Adrenal gland (tissue), 12 donors: Measurements from ENCODE around the gene IKBKG. TPM values are rescaled to one million over a fixed set of nuclear protein-coding genes. Genes with fewer than 3 reads are reported as not detected.
A peak's percentile ranks its signal among the peaks of the same experiment; 100 is the strongest.

Experiments
- DNase-seq, 7 donors: peaks; one replicate each; pipeline ENCODE4 v3.0.0-alpha.2; 2019 to 2020
- H3K27ac ChIP-seq, 5 donors: fragments of 200-600 bp; sonication (generic) in 4 of 5; 1 replicate in 3 of 5; 2 replicates in 2 of 5; pipeline versions ENCODE4 v1.5.1 to v1.8.0; 2016 to 2020; ENCODE audit warnings: mild to moderate bottlenecking in 1 of 5
- H3K27me3 ChIP-seq: fragments of 200-600 bp; 2 replicates; pipeline ENCODE4 v1.8.0; 2021
- H3K36me3 ChIP-seq, 2 donors: fragments of 200-600 bp; replicated peaks in 1 of 2; 1 replicate in 1 of 2; 2 replicates in 1 of 2; pipeline versions ENCODE4 v1.5.1 to v1.8.0; 2018 to 2022
- H3K4me1 ChIP-seq, 2 donors: fragments of 200-600 bp; replicated peaks in 1 of 2; 1 replicate in 1 of 2; 2 replicates in 1 of 2; pipeline versions ENCODE4 v1.5.1 to v1.8.0; 2018 to 2021
- H3K4me3 ChIP-seq, 4 donors: fragments of 200-600 bp; sonication (generic) in 3 of 4; one replicate each; pipeline ENCODE4 v1.5.1; 2016 to 2018
- H3K9me3 ChIP-seq, 3 donors: fragments of 200-600 bp; sonication (generic) in 1 of 3; replicated peaks in 1 of 3; 1 replicate in 2 of 3; 2 replicates in 1 of 3; pipeline versions ENCODE4 v1.5.1 to v1.8.0; 2016 to 2021
- CTCF ChIP-seq, 6 experiments: fragments of 450-650 bp in 4 of 6; fragments of 200-600 bp in 2 of 6; sonication (generic) in 1 of 6; IDR thresholded peaks; 1 replicate in 5 of 6; 2 replicates in 1 of 6; pipeline versions ENCODE4 v1.5.1 to v1.8.0; 2016 to 2021; ENCODE audit warnings: antibody characterized with exemption in 6 of 6, mild to moderate bottlenecking in 2 of 6, moderate library complexity in 1 of 6
- POLR2A ChIP-seq, 2 donors: fragments of 450-650 bp; IDR thresholded peaks; one replicate each; pipeline ENCODE4 v1.6.1; 2017; ENCODE audit warnings: antibody characterized with exemption in 2 of 2, mild to moderate bottlenecking in 2 of 2, moderate library complexity in 1 of 2
- WGBS, 4 donors: extraction: QIAGEN DNeasy Blood & Tissue Kit in 2 of 4; methylation state at CpG; one replicate each; pipeline versions ENCODE4 v1.1.5 to v1.1.7; 2013 to 2017; 5-methylcytosine and 5-hydroxymethylcytosine counted together
- intact Hi-C, 2 donors: fragments of 100-400 bp; cut with DNase I; formaldehyde crosslinking; loops; one replicate each; pipeline versions ENCODE4 v1.14.1 to v1.15.0; 2022 to 2023
- polyA plus RNA-seq, 3 donors: library from polyadenylated mRNA; stranded (reverse); fragments of 200-250 nt in 2 of 3; fragments of 350-450 nt in 1 of 3; fragmentation: Illumina TruSeq in 1 of 3; extraction: RNeasy Lipid Tissue Mini Kit (QIAGEN cat#74804) in 1 of 3; gene quantifications; one replicate each; pipeline ENCODE4 v1.2.3, GENCODE V29; 2013 to 2014
- total RNA-seq, 9 donors: library from RNA; depleted of rRNA in 4 of 9; stranded (reverse); fragments of >200 nt in 4 of 9; fragments of 120-200 nt in 1 of 9; fragmentation: NEBNext Ultra II Directional in 1 of 9; extraction: Animal tissue kit (Norgen Biotek cat#: 25700) in 1 of 9; gene quantifications; one replicate each; pipeline versions ENCODE4 v1.1.0 to v1.2.4, GENCODE V29; 2013 to 2023
- donor health status: healthy with polysubstance abuse.
- donor health status: Bipolar disorder and iron deficiency.
- donor health status: DM: yes; HTN: yes; CAD: no.
- donor health status: DM: no; HTN: no; CAD: no.
- donor health status: DM: no; HTN: no; CAD: no.
- donor health status: DM: yes; HTN: yes; CAD: no.

Gene IKBKG
- total and polyA plus RNA-seq, 12 donors, result 9.6 to 47.5 (median 31.1) TPM

GRCh38 chrX:154515090-154515965 is 32.1 kb upstream of the IKBKG start:
- H3K36me3 ChIP-seq, result no peaks in the 10 kb centered on the region
- TF ChIP-seq POLR2A (IDR thresholded peaks at IDR 0.05), result no peak
- no peak for TF ChIP-seq CTCF (IDR thresholded peaks at IDR 0.05)
- intact Hi-C loops, result no loop called here
- peak overlapping the region in 4 of 5 donors; percentile 51 to 94 (median 88) for H3K27ac ChIP-seq
- DNase-seq, result peak in 6 of 7 donors; percentile 33 to 72 (median 52)
- H3K4me3 ChIP-seq, result peak overlapping the region; percentile 29 to 62 (median 46)
- no peaks in the 10 kb centered on the region for H3K9me3 ChIP-seq
- no peaks in the 10 kb centered on the region for H3K27me3 ChIP-seq
- peaks cover 16 to 22% of the 10 kb centered on the region in 2 donors for H3K4me1 ChIP-seq
- 21 to 59% (median 52%) methylated on average over 10 to 34 of the region's 34 CpGs for WGBS, 4 donors

GRCh38 chrX:154515966-154516655 is 31.3 kb upstream of the IKBKG start, which contains the start of gene FAM3A:
Gene FAM3A (minus strand): TSS chrX:154516232. CDS start chrX:154515772, 460 bp downstream.
- peak; percentile 93 to 95 (median 93) for DNase-seq
- intact Hi-C loops, result no loop called here

DNA sequence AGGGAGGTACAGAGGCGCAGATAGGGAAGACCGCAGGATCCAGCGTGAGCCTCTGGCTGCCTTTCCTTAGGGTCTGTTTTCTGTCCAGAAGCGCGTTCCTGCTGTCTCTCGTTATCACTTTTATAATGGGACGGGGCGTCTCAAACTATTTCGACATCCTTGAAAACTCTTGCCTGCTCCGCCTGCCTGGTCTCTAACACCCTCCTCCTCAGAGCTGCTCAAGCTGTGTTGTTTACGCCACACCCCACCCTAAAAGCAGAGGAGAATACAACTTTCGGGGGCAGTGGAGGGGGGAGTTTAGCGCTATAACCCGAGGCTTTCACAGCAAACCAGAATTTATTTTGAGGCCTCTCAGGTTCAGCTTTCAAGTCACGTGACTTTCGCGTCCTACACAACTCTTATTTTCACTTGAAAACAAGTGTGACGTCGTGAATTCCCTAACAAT is 30.7 kb upstream of the IKBKG start:
- H3K9me3 ChIP-seq, result no peaks in the 10 kb centered on the region
- WGBS, 4 donors, result 10 to 43% (median 29%) methylated on average over 8 to 19 of the region's 19 CpGs
- no peaks in the 10 kb centered on the region for H3K36me3 ChIP-seq
- TF ChIP-seq CTCF (IDR thresholded peaks at IDR 0.05) (no peak), POLR2A (IDR thresholded peaks at IDR 0.05) (no peak)
- peak overlapping the region in 2 of 4 donors; percentile 8 to 62 for H3K4me3 ChIP-seq
- peak overlapping the region; percentile 71 to 94 (median 87) for H3K27ac ChIP-seq
- intact Hi-C loops, result no loop called here
- DNase-seq, result peak in 3 of 7 donors; percentile 22 to 42 (median 39)
- H3K27me3 ChIP-seq, result no peaks in the 10 kb centered on the region
- peaks cover 16 to 22% of the 10 kb centered on the region in 2 donors for H3K4me1 ChIP-seq

More at GRCh38 chrX:154515966-154516655, 31.3 kb upstream of the IKBKG start, which contains the start of gene FAM3A:
- Histone ChIP-seq H3K27me3 (no peaks in the 10 kb centered on the region), H3K36me3 (no peaks in the 10 kb centered on the region), H3K27ac (peak within 1 kb of the TSS; percentile 71 to 94 (median 87)), H3K4me3 (peak within 1 kb of the TSS; percentile 29 to 62 (median 46)), H3K9me3 (no peaks in the 10 kb centered on the region), H3K4me1 (peaks cover 16 to 22% of the 10 kb centered on the region in 2 donors)
- TF ChIP-seq CTCF (IDR thresholded peaks at IDR 0.05) (no peak), POLR2A (IDR thresholded peaks at IDR 0.05) (peak; percentile 57 to 71)
- 0 to 30% (median 20%) methylated on average over 18 to 45 of the region's 59 CpGs; no CpG with 5 or more reads in 1 of the 4 donors for WGBS, 4 donors
